ENCODE data around the gene CBY2. TPM values are rescaled to one million over a fixed set of nuclear protein-coding genes. Genes with fewer than 3 reads are reported as not detected.
"Not testable (repeated sequence)": the region's sequence is repeated elsewhere in the genome, so short reads cannot be mapped to it uniquely, and the experiment has no call there.

CBY2 gene
- not detected in 2 replicates for total RNA-seq

GRCh38 chr13:45702088-45702487 lies at the start of gene CBY2:
Gene CBY2 (plus strand): TSS chr13:45702320. CDS start chr13:45702391, 71 bp downstream.
- intact Hi-C loops (cut with micrococcal nuclease): no loop called here

DNA sequence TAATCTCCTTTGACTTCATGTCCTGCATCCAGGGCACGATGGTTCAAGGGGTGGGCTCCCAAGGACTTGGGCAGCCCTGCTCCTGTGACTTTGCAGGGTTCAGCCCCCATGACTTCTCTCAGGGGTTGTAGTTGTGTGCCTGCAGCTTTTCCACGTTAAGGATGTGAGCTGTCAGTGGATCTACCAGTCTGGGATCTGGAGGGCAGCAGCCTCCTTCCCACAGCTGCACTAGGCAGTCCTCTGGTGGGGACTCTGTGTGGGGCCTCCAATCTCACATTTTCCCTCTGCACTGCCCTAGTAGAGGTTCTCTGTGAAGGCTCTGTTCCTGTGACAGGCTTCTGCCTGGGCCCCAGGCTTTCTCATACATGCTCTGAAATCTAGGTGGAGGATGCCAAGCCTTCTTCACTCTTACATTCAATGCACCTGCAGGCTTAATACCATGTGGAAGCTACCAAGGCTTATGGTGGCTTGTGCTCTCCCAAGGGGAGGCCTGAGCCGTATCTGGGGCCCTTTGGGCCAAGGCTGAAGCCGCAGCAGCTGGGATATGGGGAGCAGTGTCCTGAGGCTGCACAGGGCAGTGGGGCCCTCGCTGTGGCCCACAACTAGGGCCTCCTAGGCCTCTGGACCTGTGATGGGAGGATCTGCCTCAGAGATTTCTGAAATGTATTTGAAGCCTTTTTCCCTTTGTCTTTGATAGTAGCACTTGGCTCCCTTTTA lies 47.3 kb upstream of the CBY2 start:
- intact Hi-C loops (cut with micrococcal nuclease): no loop called here

- intact Hi-C loops (cut with micrococcal nuclease): no loop called here
Observed at GRCh38 chr13:45658586-45659235, 43.4 kb upstream of the CBY2 start.

DNA sequence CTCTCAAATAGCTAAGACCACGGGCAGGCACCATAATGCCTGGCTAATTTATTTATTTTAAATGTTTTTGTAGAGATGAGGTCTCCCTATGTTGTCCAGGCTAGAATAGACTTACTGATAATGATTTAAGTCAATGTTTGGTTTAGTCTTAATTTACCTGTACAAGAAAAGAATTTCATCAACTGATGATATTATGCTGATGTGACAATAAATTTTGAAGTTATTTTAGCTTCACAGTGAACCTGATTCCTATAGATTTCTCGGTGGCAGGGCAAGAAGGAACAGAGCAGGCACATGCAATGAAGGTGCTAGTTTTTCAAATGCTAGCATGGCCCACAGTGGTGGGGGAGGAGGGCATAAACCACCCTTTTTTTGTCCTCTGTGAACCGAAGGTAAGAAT lies 42.6 kb upstream of the CBY2 start:
- intact Hi-C loops (cut with micrococcal nuclease): no loop called here

GRCh38 chr13:45660458-45660857 lies 41.7 kb upstream of the CBY2 start:
- intact Hi-C loops (cut with micrococcal nuclease): not testable (repeated sequence)

DNA sequence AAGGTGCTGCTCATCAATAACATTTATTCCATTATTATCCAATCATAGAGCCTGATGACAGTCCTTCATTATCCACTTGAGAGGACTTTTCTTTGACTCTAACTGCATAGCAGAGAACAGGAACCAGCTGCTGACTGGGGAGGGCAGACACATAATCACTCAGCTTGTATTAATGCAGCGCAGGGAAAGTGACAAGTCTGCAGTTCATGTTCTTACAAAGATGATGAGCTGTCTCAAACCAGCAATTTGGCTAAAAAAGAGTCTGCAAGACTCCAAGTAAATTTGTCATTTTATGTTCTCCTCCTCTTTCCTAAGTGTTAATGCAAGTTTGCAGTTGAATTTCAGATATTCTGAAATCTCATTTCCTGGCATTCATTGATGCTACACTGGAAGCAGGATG lies 40.0 kb upstream of the CBY2 start:
- intact Hi-C loops (cut with micrococcal nuclease): no loop called here

DNA sequence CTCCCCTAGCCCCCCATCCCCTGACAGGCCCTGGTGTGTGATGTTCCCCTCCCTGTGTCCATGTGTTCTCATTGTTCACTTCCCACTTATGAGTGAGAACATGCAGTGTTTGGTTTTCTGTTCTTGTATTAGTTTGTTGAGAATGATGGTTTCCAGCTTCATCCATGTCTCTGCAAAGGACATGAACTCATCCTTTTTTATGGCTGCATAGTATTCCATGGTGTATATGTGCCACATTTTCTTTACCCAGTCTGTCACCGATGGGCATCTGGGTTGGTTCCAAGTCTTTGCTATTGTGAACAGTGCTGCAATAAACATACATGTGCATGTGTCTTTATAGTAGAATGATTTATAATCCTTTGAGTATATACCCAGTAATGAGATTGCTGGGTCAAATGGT lies 39.2 kb upstream of the CBY2 start:
- intact Hi-C loops (cut with micrococcal nuclease): not testable (repeated sequence)

- intact Hi-C loops (cut with micrococcal nuclease): not testable (repeated sequence)
Observed at GRCh38 chr13:45669626-45670025, 32.5 kb upstream of the CBY2 start.

DNA sequence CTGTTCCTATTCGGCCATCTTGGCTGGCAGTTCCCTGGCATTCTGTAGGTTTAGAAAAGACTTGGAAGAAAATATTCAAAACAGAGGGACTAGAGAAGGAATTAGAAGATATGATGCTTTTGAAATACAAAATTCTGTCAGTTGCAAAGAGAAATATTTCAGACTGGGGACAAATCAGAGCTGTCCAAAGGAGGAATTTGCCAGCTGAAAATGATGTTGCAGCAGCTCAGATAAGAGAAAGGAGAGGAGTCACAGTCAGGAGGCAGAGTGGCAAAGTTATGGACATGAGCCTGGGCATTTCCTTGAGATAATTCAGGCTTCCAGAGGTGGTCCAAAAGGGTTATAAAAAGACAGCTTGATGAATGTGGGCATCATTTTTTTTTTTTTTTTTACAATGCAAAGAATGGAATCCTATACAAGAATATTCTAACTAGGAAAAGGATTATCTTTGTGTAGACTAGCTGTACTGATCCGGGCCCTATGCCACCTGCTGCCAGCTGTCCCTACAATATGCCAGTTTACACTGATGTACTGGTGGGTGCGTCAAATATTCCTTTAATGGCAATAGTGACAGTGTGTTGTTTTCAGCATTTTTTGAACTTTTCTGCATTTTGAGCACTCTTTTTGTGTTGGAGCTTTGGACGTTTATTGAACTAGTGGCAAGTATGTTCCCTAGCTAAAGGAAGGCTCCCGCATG lies 31.8 kb upstream of the CBY2 start:
- intact Hi-C loops (cut with micrococcal nuclease): no loop called here

GRCh38 chr13:45674908-45675307 lies 27.2 kb upstream of the CBY2 start:
- intact Hi-C loops (cut with micrococcal nuclease): no loop called here

- intact Hi-C loops (cut with micrococcal nuclease): no loop called here
Observed at GRCh38 chr13:45678282-45678681, 23.8 kb upstream of the CBY2 start.

- intact Hi-C loops (cut with micrococcal nuclease): no loop called here
Observed at GRCh38 chr13:45681113-45681512, 21.0 kb upstream of the CBY2 start.

DNA sequence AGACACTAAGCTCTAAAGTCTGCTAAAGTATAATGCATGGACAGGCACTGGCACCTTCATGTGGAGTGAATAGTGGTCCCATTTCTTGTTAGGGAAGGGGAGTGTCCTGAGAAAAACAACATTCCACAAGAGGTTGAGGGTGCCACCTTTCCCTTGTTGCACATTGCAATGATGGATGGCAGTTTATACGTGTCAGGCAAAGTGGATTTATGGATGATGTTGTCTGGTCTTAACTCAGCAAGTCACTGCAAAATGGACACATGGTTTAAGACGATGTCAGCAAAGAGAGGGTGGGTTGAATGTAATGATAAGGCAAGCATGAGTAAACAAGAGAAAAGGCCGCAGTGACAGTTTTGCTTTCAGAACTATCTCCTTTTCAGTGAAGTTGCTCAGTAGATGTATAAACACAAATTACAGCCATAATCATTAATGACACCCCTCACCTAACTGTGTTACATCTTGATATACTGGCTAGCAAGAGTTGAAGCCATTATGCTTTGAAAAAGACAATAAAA lies 19.6 kb upstream of the CBY2 start:
- intact Hi-C loops (cut with micrococcal nuclease): no loop called here

DNA sequence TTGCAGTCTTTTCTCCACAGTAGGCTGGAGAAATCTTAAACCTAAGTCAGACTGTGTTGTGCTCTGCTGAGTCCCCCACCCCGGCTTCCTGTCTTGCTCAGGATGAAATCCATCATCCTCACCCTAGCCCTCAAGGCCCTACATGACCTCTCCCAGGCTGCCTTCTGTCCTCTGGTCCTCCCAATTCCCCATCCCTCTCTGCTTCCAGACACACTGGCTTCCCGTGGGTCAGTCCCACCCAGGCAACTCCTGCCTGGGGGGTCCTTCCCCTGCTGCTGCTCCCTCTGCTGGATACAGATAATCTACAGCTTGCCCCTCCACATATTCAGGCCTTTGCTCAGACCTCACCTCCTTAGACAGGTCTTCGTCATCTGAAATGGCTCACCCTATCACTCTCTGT lies 18.4 kb upstream of the CBY2 start:
- intact Hi-C loops (cut with micrococcal nuclease): no loop called here

- intact Hi-C loops (cut with micrococcal nuclease): no loop called here
Observed at GRCh38 chr13:45688577-45688976, 13.5 kb upstream of the CBY2 start.

DNA sequence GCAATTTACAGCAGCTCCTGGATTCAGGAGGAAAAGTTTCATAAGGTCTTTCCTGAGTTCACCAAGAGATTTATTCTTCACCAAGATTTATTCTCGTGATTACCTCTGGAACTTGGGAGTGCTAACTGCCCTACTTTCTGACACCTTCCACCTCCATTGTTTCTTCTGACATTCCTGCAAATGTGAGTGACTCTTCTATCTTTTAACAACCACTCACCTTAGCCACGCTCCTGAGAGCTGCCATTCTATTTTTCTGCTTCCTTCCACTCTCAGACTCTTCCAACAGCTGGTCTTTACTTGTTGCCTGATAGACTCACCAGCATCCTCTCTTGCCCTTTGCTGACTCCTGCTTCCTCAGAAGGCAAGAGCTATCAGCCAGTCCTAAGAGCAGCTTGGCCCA lies 11.5 kb upstream of the CBY2 start:
- intact Hi-C loops (cut with micrococcal nuclease): no loop called here

GRCh38 chr13:45691251-45691650 lies 10.9 kb upstream of the CBY2 start:
- intact Hi-C loops (cut with micrococcal nuclease): no loop called here

GRCh38 chr13:45691667-45692066 lies 10.5 kb upstream of the CBY2 start:
- intact Hi-C loops (cut with micrococcal nuclease): no loop called here

- intact Hi-C loops (cut with micrococcal nuclease): no loop called here
Observed at GRCh38 chr13:45695198-45695730, 6.9 kb upstream of the CBY2 start.

- intact Hi-C loops (cut with micrococcal nuclease): no loop called here
Observed at GRCh38 chr13:45696610-45697226, 5.4 kb upstream of the CBY2 start.

All from T-helper 1 cell treated with Interleukin-12 subunit alpha and Interleukin-12 subunit beta and Interleukin-4 antibody, amounts not matched to agents 30 ng/mL and 1 ng/mL, for 36 hours (primary cell).